Right ventricle myocardium superior (tissue), 1 donor: ENCODE data around the gene NCR3LG1. TPM values are rescaled to one million over a fixed set of nuclear protein-coding genes. Genes with fewer than 3 reads are reported as not detected.
A peak's percentile ranks its signal among the peaks of the same experiment; 100 is the strongest.

Experiments
- ATAC-seq: fragments of 200-7000 bp; cut with Tn5 transposase; one replicate; pipeline ENCODE4 v1.9.1; 2020; ENCODE audit warnings: mild to moderate bottlenecking; ENCODE audit not compliant: poor library complexity
- DNase-seq: peaks from one replicate; pipeline ENCODE4 v3.0.0-alpha.2; 2020
- intact Hi-C: fragments of 100-400 bp; cut with DNase I; formaldehyde crosslinking; loops from one replicate; pipeline ENCODE4 v1.11.2; 2022
- long read RNA-seq: library from polyadenylated mRNA; unstranded; transcript quantifications from one replicate; pipeline ENCODE4 v2.0.0, GENCODE V29; 2021
- total RNA-seq: library from RNA; stranded (reverse); fragmentation: NEBNext Ultra II Directional; extraction: Animal tissue kit (Norgen Biotek cat#: 25700); gene quantifications from one replicate; pipeline ENCODE4 v1.2.1, GENCODE V29; 2021
- donor health status: DM: no; HTN: yes; CAD: no; lungs with severe emphysema.

NCR3LG1 gene
- total RNA-seq: 0.56 TPM
- long read RNA-seq: 0 reads

- DNase-seq (peak; percentile 73), ATAC-seq (peak; percentile 56)
- intact Hi-C loops: no loop called here
Measured at GRCh38 chr11:17351510-17352176, at the start of gene NCR3LG1. NCR3LG1 (plus strand) TSS chr11:17351800; CDS start chr11:17351970, 170 bp downstream.

DNA sequence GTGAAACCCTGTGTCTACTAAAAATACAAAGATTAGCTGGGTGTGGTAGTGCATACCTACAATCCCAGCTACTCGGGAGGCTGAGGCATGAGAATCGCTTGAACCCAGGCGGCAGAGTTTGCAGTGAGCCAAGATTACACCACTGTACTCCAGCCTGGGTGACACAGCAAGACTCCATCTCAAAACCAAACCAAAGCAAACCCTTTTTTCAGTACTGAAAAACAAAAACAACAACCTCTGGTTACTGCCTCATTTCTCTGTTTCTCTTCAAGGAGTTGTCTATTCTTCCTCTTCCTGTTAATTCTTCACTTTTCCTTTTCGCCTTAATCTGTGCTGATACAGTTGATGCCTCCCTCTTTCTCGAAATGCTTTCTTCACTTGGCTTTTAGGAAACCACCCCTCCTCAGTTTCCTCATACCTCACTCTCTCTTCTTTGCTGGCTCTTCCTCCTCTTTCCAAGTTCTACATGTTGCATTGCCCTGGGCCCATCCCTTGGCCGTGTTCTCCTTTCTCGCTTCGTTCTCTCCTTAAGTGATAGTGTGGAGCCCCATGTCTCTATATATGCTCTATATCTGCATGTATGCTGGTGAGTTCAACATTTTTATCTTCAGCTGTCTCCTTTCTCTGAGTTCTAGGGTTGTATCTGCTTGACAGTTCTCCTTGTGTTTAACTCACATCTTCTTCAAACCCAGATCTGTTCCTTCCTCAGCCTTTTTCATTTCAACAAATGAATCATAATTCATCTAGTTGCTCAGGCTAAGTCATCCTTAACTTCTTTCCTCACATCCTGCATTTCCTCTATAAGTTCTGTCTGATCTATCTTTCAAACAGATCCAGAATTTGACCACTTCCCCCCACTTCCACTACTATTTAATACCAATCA is 38.0 kb upstream of the NCR3LG1 start:
- intact Hi-C loops: no loop called here
- DNase-seq: no peak
- no peak for ATAC-seq

GRCh38 chr11:17314232-17314547 is 37.4 kb upstream of the NCR3LG1 start:
- ATAC-seq (no peak), DNase-seq (no peak)
- intact Hi-C loops: no loop called here

DNA sequence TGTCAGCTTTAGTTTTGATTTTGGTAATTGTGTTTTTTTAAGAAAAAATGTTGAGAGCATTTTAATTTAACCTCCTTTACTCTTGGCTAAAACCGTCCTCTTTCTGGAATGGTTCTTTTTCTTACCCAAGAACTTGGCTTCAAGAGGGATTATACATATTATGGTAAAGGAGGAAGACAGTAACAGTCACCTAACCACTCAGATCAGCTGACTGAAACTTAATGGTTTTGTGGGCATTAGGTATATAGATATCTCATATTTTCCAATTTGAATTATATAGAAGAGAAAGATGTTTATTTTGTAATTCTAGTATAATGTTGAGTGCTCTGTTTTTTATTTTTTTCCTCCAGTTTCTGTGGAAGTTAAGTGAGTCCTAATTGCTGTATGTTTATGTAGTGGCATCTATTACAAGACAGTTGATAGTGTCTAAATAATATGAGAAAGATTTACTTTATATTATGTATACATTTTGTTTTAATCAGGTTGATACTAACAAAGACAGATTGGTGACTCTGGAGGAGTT is 36.6 kb upstream of the NCR3LG1 start:
- DNase-seq (no peak), ATAC-seq (no peak)
- intact Hi-C loops: no loop called here

DNA sequence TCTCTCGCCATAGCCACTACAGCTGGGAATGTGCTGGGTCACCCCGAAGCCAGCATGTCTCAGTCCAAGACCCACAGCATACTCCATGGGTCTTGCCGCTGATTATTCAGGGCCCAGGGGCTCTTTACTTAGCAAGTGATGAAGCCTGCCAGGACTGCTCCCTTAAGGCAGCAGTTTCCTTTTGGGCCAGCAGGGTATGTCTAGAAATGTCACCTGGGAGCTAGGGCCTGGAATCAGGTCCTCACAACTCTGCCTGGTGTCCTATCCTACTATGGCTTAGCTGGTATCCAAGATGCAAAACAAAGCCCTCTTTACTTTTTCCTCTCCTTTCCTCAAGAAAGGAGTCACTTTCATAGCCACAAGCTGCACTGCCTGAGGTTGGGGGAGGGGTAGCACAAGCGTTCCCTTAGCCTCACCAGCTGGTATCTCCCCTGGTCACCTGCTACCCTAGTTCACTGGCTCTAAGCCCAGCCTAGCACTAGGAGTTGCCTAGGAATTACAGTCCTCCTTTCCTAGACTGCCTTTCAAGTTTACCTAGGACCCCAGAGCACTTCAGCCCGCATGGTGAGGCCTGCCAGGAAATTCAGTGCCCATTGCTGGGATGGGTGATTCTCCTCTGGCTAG is 22.6 kb upstream of the NCR3LG1 start:
- DNase-seq (no peak), ATAC-seq (no peak)
- intact Hi-C loops: no loop called here

DNA sequence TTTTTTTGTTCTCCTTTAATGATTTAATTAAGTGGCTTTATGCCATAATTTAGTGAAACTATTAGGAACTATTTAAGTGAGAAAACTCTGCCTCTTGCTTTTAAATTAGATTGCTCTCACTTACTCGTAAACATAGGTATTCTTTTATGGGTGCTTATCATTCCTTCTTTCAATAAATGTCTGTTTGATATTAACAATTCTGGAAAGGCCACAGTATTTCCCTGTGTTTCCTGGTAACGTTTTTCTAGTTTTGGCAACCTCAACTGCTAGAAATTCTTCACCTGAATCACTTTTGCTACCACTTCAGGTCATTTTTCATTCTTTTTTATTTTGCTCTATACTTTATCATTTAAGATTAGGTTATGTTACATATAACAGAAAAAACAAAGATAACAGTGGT is 19.9 kb upstream of the NCR3LG1 start:
- intact Hi-C loops: no loop called here
- no peak for DNase-seq
- no peak for ATAC-seq

DNA sequence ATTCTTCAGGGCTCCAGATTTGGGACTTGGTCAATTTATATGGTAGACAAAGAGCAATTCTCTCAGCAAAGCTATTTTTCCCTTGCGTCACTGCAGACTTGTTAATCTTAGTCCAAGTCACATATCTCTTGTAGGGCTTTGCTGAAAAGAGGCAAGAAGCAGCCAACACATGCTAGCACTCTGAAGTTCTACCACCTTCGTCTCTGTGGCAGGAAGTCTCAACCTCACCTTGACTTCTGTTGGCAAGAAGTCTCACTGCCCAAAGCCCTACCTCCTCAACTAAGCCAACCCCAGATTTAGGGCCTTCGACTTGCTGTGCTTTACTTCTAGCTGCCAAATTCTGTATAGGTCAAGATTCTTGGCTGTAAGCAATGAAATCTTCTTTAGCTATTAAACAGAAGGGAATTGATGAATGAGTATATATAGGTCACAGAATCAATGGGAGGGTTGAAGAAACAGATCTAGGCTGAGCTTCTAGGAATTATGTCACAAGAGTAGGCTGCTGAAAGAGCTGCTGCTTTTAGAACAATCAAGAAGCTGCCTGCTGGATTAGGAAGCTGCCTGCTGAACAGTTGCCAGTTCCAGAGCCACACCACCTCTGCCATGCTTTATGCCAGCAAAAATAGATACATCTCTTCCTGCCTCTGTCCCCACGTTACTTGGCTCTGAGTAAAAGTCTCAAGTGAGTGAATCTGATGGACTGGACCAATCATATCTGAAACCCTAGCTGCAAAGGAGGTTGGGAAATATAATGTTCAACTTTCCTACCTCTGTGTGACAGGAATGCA is 17.6 kb upstream of the NCR3LG1 start:
- ATAC-seq (peak; percentile 95), DNase-seq (peak; percentile 47)
- intact Hi-C loops: no loop called here

- intact Hi-C loops: no loop called here
- ATAC-seq (no peak), DNase-seq (no peak)
Measured at GRCh38 chr11:17343257-17343656, 8.3 kb upstream of the NCR3LG1 start.

DNA sequence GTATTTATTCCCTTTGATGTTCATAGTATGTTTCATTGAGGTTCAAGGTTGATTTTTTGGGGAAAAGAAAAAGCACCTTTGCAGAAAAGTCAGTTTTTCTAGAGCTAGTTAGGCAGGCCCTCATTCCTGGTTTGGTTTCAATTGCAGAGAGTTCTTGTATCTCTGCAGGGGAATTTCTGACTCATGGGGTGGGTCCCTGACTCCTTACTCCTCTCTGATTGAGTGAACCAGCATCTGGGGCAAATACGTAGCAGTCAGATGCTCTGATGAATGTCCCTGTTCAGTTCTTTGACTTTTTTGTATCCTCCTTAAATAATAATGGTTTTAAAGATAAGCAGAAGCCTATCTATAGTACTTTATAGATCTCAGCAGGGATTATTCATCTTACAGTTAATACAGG is 7.7 kb upstream of the NCR3LG1 start:
- intact Hi-C loops: no loop called here
- ATAC-seq (no peak), DNase-seq (no peak)

GRCh38 chr11:17347676-17348075 is 3.9 kb upstream of the NCR3LG1 start:
- ATAC-seq (no peak), DNase-seq (no peak)
- intact Hi-C loops: no loop called here

DNA sequence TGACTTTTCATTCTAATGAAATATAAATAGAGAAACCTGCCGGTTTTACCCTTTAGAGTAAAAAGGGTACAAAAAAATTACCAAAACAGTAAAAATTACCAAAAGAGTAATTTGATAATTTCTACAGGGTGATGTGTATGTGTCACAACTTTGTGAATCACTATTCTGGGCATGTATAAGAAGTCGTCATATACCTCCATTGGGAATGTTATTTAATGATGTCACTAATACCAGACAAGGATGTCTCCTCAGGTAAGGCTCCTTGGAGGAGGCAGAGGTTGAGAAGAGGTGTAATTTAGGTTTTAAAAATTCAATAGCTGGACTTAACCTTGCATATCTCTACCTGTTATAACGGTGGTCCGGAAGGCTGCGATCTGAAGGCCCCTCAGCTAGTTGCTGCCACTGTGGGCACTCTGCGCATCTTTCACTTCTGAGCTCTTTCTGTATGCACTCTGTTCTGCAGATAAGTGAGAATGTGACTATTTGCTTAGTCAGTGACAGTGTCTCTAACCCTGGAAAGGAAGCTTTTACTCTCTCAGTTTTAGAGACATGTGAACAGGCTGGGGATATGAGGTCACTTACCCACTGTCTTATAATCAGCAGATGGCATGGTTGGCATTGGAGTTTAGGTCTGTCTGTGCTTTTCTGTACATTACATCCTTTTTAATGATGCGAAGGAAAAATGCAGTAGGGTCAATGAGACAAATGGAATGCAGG is 987 bp upstream of the NCR3LG1 start:
- no peak for DNase-seq
- ATAC-seq: no peak
- intact Hi-C loops: no loop called here

GRCh38 chr11:17351172-17351509 is 459 bp upstream of the NCR3LG1 start:
- ATAC-seq (no peak), DNase-seq (no peak)
- intact Hi-C loops: no loop called here

- ATAC-seq (peak; percentile 89), DNase-seq (peak; percentile 86)
- intact Hi-C loops: no loop called here
Measured at GRCh38 chr11:17352950-17353820, 1.6 kb downstream of the NCR3LG1 start.

DNA sequence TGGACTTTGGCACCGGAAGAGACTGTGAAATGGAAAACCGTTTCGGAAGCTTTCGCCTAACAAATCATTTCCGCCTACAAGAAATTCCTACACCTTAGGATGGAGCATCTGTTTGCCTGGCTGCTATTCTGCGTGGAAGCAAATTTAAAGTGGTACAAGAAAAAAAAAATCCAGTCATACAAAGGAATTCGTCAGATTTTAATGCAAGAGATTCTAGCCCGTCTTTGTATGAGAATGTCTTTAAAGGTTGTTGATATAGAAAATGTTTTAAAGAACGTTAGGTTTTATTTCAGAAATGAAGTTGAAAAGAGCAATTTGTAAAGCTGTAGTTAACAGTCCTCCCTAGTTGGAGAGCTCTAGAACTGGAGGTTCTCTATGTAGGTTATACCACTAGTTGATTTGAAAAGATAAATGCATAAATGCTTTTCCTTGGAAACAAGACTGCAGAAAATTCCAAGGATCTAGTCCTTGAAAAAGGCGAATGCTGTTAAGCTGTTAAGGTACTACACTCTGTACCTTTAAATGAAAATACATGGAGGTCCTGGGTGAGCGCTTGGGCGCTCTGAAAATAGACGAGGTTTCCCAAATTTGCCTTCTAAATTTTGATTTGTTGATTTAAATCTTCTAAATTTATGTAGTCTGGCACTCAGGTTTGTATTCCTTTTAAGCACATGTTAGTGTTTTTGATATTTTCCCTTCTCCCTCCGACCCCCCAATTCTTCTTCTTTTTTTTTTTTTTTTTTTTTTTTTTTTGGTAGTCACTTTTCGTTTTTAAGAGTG is 2.4 kb downstream of the NCR3LG1 start:
- ATAC-seq (no peak), DNase-seq (no peak)
- intact Hi-C loops: no loop called here

GRCh38 chr11:17354601-17354991 is 3.0 kb downstream of the NCR3LG1 start:
- DNase-seq (no peak), ATAC-seq (peak; percentile 66)
- intact Hi-C loops: no loop called here

GRCh38 chr11:17366495-17366894 is 14.9 kb downstream of the NCR3LG1 start:
- no peak for ATAC-seq
- DNase-seq: no peak
- intact Hi-C loops: no loop called here

GRCh38 chr11:17368551-17368950 is 17.0 kb downstream of the NCR3LG1 start:
- ATAC-seq: no peak
- intact Hi-C loops: no loop called here
- no peak for DNase-seq
